HG03571 (cell line): ENCODE measurements around the gene OR52E5.

Experiments
- ATAC-seq: cut with Tn5 transposase; IDR thresholded peaks from one replicate; pipeline ENCODE4 v1.9.1; 2021; ENCODE audit not compliant: unreplicated experiment

The OR52E5 gene

GRCh38 chr11:5932671-5933070 is 39.7 kb downstream of the OR52E5 start:
- ATAC-seq = no peak

- ATAC-seq = no peak
These were observed 40.1 kb downstream of the OR52E5 start for GRCh38 chr11:5933116-5933515.

- ATAC-seq = no peak
These were observed 45.0 kb downstream of the OR52E5 start for GRCh38 chr11:5937868-5938602.

GRCh38 chr11:5938603-5938965 is 45.6 kb downstream of the OR52E5 start:
- no peak for ATAC-seq

GRCh38 chr11:5940748-5941147 is 47.7 kb downstream of the OR52E5 start:
- no peak for ATAC-seq

- no peak for ATAC-seq
These were observed 48.9 kb downstream of the OR52E5 start, which contains the start of gene OR56A3 for GRCh38 chr11:5941951-5942350. Gene OR56A3 (plus strand): TSS chr11:5942251. CDS start chr11:5947347, 5,096 bp downstream.
